HUDEP-2 (cell line): ENCODE data around the gene HIP1.
"Not testable (repeated sequence)": the region's sequence is repeated elsewhere in the genome, so short reads cannot be mapped to it uniquely, and the experiment has no call there.

Experiments
- DNase-seq, 76 experiments: peaks; one replicate each; lab custom pipeline; 2025; ENCODE audit not compliant: unreplicated experiment in 76 of 76; lab: John Stamatoyannopoulos, UW

Gene HIP1

GRCh38 chr7:75536491-75536890 is 202.2 kb downstream of the HIP1 start:
- no peak for DNase-seq

- DNase-seq, result no peak
These were observed 203.9 kb downstream of the HIP1 start for GRCh38 chr7:75534727-75535307.

- DNase-seq, result no peak
These were observed 204.8 kb downstream of the HIP1 start for GRCh38 chr7:75533926-75534325.

GRCh38 chr7:75532639-75533038 is 206.1 kb downstream of the HIP1 start:
- DNase-seq, result no peak

- DNase-seq, result no peak
These were observed 207.4 kb downstream of the HIP1 start for GRCh38 chr7:75531359-75531821.

- peak in 11 of 76 experiments; percentile 2 to 18 (median 6) for DNase-seq
These were observed 211.5 kb downstream of the HIP1 start for GRCh38 chr7:75527224-75527722.

GRCh38 chr7:75521727-75522126 is 217.0 kb downstream of the HIP1 start:
- not testable (repeated sequence) for DNase-seq

GRCh38 chr7:75518842-75519241 is 219.9 kb downstream of the HIP1 start:
- DNase-seq, result not testable (repeated sequence)

- not testable (repeated sequence) for DNase-seq
These were observed 229.7 kb downstream of the HIP1 start for GRCh38 chr7:75509033-75509432.

GRCh38 chr7:75492020-75492419 is 246.7 kb downstream of the HIP1 start, which contains the start of gene SPDYE5:
TSS of gene SPDYE5 (plus strand) at chr7:75492320. CDS start at chr7:75494048, 1,728 bp downstream.
- not testable (repeated sequence) for DNase-seq

GRCh38 chr7:75485979-75486643 is 252.6 kb downstream of the HIP1 start, which contains the start of gene POM121C:
TSS of gene POM121C (minus strand) at chr7:75486299. CDS start at chr7:75441496, 44,803 bp downstream.
- DNase-seq, result peak in 74 of 76 experiments; percentile 23 to 92 (median 84)

GRCh38 chr7:75485355-75485978 is 253.3 kb downstream of the HIP1 start:
- DNase-seq, result peak in 5 of 76 experiments; percentile 2 to 23 (median 14)
